Progenitor cell of endocrine pancreas (in vitro differentiated cells): ENCODE results near the gene KIAA0319L. TPM values are rescaled to one million over a fixed set of nuclear protein-coding genes. Genes with fewer than 3 reads are reported as not detected.

ENCODE experiments used
- DNase-seq: peaks from one replicate; pipeline ENCODE4 v3.0.0; 2021; ENCODE audit warnings: low spot score; ENCODE audit not compliant: unreplicated experiment
- H3K27ac Mint-ChIP-seq: 2 replicates; pipeline ENCODE4 v1.8.0; 2021; ENCODE audit warnings: mild to moderate bottlenecking, moderate library complexity, mixed read lengths
- H3K27me3 Mint-ChIP-seq: 2 replicates; pipeline ENCODE4 v1.8.0; 2021; ENCODE audit warnings: mixed read lengths
- H3K36me3 Mint-ChIP-seq: 2 replicates; pipeline ENCODE4 v1.8.0; 2022; ENCODE audit warnings: mixed read lengths; ENCODE audit not compliant: insufficient read depth
- H3K4me1 Mint-ChIP-seq: 2 replicates; pipeline ENCODE4 v1.8.0; 2021; ENCODE audit warnings: low read depth, mixed read lengths
- H3K4me3 Mint-ChIP-seq: 2 replicates; pipeline ENCODE4 v1.8.0; 2021; ENCODE audit warnings: low read depth, mild to moderate bottlenecking, moderate library complexity, mixed read lengths
- H3K9me3 Mint-ChIP-seq: 2 replicates; pipeline ENCODE4 v1.8.0; 2021; ENCODE audit warnings: low read depth, mixed read lengths
- CTCF ChIP-seq: fragments of 200-600 bp; sonication (generic); IDR thresholded peaks from one replicate; pipeline ENCODE4 v1.5.0; 2021; ENCODE audit warnings: antibody characterized with exemption, mild to moderate bottlenecking; ENCODE audit not compliant: unreplicated experiment
- total RNA-seq: library from RNA; stranded (reverse); gene quantifications from 2 replicates; pipeline ENCODE4 v1.2.1, GENCODE V29; 2021

Gene KIAA0319L
- total RNA-seq, 1 donor from 2014 or later = 70.0 TPM

GRCh38 chr1:35539073-35539823 is 18.0 kb downstream of the KIAA0319L start:
- H3K36me3 Mint-ChIP-seq = peaks cover 8% of the 10 kb centered on the region
- peaks cover 5% of the 10 kb centered on the region for H3K4me1 Mint-ChIP-seq
- H3K27ac Mint-ChIP-seq = peak overlapping the region; percentile 45
- no peaks in the 10 kb centered on the region for H3K9me3 Mint-ChIP-seq
- H3K27me3 Mint-ChIP-seq = no peaks in the 10 kb centered on the region
- no peak for DNase-seq
- TF ChIP-seq CTCF = no peak
- no peak overlapping the region for H3K4me3 Mint-ChIP-seq

GRCh38 chr1:35537806-35538205 is 19.4 kb downstream of the KIAA0319L start:
- Mint-ChIP-seq H3K36me3 (peaks cover 9% of the 10 kb centered on the region), H3K9me3 (no peaks in the 10 kb centered on the region), H3K27me3 (no peaks in the 10 kb centered on the region), H3K27ac (no peak overlapping the region), H3K4me1 (peaks cover 7% of the 10 kb centered on the region), H3K4me3 (no peak overlapping the region)
- no peak for DNase-seq
- no peak for TF ChIP-seq CTCF

- no peaks in the 10 kb centered on the region for H3K27me3 Mint-ChIP-seq
- H3K9me3 Mint-ChIP-seq = no peaks in the 10 kb centered on the region
- peaks cover 12% of the 10 kb centered on the region for H3K36me3 Mint-ChIP-seq
- no peak overlapping the region for H3K4me3 Mint-ChIP-seq
- peaks cover 7% of the 10 kb centered on the region for H3K4me1 Mint-ChIP-seq
- no peak for DNase-seq
- H3K27ac Mint-ChIP-seq = no peak overlapping the region
- no peak for TF ChIP-seq CTCF
These were observed 20.5 kb downstream of the KIAA0319L start for GRCh38 chr1:35536556-35537162.

- Mint-ChIP-seq H3K9me3 (peaks cover 5% of the 10 kb centered on the region), H3K27me3 (no peaks in the 10 kb centered on the region), H3K27ac (no peak overlapping the region), H3K4me3 (no peak overlapping the region), H3K4me1 (peaks cover 7% of the 10 kb centered on the region), H3K36me3 (peaks cover 18% of the 10 kb centered on the region)
- TF ChIP-seq CTCF = no peak
- no peak for DNase-seq
These were observed 22.0 kb downstream of the KIAA0319L start for GRCh38 chr1:35535243-35535642.

GRCh38 chr1:35533586-35533985 is 23.6 kb downstream of the KIAA0319L start:
- Mint-ChIP-seq H3K27me3 (no peaks in the 10 kb centered on the region), H3K27ac (no peak overlapping the region), H3K36me3 (peaks cover 33% of the 10 kb centered on the region), H3K4me3 (no peak overlapping the region), H3K4me1 (peaks cover 1% of the 10 kb centered on the region), H3K9me3 (peaks cover 18% of the 10 kb centered on the region)
- DNase-seq = no peak
- no peak for TF ChIP-seq CTCF
